ENCODE data around the gene CPTP. TPM values are rescaled to one million over a fixed set of nuclear protein-coding genes. Genes with fewer than 3 reads are reported as not detected.

The CPTP gene
- total RNA-seq, 1 experiment from 2014 or later: 52.2 TPM

GRCh38 chr1:1331068-1331965 lies 6.7 kb downstream of the CPTP start, which contains the start of gene TAS1R3:
Gene TAS1R3, plus strand, starts transcription at chr1:1331280. Its CDS starts 66 bp downstream, at chr1:1331346.
- no peaks in the 10 kb centered on the region for H3K9me3 ChIP-seq (ENCODE audit: control insufficient read depth, insufficient read depth, low read depth, low read length)
- DNase-seq (ENCODE audit: low read depth, low spot score): no peak
- no peak within 1 kb of the TSS for H3K4me3 ChIP-seq (ENCODE audit: low read depth in 2 of 2, low read length in 2 of 2)
- no peak within 1 kb of the TSS for H3K27ac ChIP-seq (ENCODE audit: low read length)
- BruUV-seq (replicated peaks): no TSS peak
- H3K36me3 ChIP-seq (ENCODE audit: control insufficient read depth, insufficient read depth, low read length): no peaks in the 10 kb centered on the region
- ChIA-PET POLR2A (no interaction called here), CTCF (no interaction called here)
- intact Hi-C loops (cut with micrococcal nuclease; ENCODE audit: unreplicated experiment) (no loop called here), in situ Hi-C loops (cut with HindIII; ENCODE audit: low pct_unique_long_range_greater_than_20kb, low sequenced_read_pairs) (no loop called here)
- H3K4me1 ChIP-seq (ENCODE audit: control insufficient read depth, insufficient read depth, low read length): peaks cover 2% of the 10 kb centered on the region; the same call in 1 of the 2 replicates
- peak; percentile 9; the same call in 1 of the 2 replicates for ATAC-seq
- no peak for TF ChIP-seq POLR2AphosphoS5 (IDR thresholded peaks at IDR 0.05; ENCODE audit: low read depth, low read length)
- TF ChIP-seq SIN3A (IDR thresholded peaks at IDR 0.05; ENCODE audit: borderline replicate concordance, insufficient read depth, low read depth, low read length): no peak
- TF ChIP-seq REST (IDR thresholded peaks at IDR 0.05; ENCODE audit: insufficient read depth in 1 of 2, low read depth in 2 of 2, low read length in 1 of 2): no peak
- no peak for TF ChIP-seq CTCF (IDR thresholded peaks at IDR 0.05)
- no peak for TF ChIP-seq TCF7L2 (IDR thresholded peaks at IDR 0.05; ENCODE audit: low read depth, low read length)
- no peaks in the 10 kb centered on the region for H3K27me3 ChIP-seq (ENCODE audit: control insufficient read depth, insufficient read depth, low read length)

- Histone ChIP-seq H3K9me3 (ENCODE audit: control insufficient read depth, insufficient read depth, low read depth, low read length) (no peaks in the 10 kb centered on the region), H3K36me3 (ENCODE audit: control insufficient read depth, insufficient read depth, low read length) (no peaks in the 10 kb centered on the region), H3K4me1 (ENCODE audit: control insufficient read depth, insufficient read depth, low read length) (no peaks in the 10 kb centered on the region), H3K27ac (ENCODE audit: low read length) (no peak overlapping the region), H3K27me3 (ENCODE audit: control insufficient read depth, insufficient read depth, low read length) (no peaks in the 10 kb centered on the region), H3K4me3 (ENCODE audit: low read depth in 2 of 2, low read length in 2 of 2) (no peak overlapping the region)
- ChIA-PET POLR2A (no interaction called here), CTCF (no interaction called here)
- intact Hi-C loops (cut with micrococcal nuclease; ENCODE audit: unreplicated experiment) (no loop called here), in situ Hi-C loops (cut with HindIII; ENCODE audit: low pct_unique_long_range_greater_than_20kb, low sequenced_read_pairs) (no loop called here)
- ATAC-seq (peak; percentile 5; the same call in 1 of the 2 replicates), DNase-seq (ENCODE audit: low read depth, low spot score) (no peak)
- no peak for TF ChIP-seq CTCF (IDR thresholded peaks at IDR 0.05)
- BruUV-seq (replicated peaks): no TSS peak
These were observed 7.6 kb downstream of the CPTP start for GRCh38 chr1:1332031-1332755.
